Measurements from ENCODE around the gene PHYHD1.

The PHYHD1 gene

DNA sequence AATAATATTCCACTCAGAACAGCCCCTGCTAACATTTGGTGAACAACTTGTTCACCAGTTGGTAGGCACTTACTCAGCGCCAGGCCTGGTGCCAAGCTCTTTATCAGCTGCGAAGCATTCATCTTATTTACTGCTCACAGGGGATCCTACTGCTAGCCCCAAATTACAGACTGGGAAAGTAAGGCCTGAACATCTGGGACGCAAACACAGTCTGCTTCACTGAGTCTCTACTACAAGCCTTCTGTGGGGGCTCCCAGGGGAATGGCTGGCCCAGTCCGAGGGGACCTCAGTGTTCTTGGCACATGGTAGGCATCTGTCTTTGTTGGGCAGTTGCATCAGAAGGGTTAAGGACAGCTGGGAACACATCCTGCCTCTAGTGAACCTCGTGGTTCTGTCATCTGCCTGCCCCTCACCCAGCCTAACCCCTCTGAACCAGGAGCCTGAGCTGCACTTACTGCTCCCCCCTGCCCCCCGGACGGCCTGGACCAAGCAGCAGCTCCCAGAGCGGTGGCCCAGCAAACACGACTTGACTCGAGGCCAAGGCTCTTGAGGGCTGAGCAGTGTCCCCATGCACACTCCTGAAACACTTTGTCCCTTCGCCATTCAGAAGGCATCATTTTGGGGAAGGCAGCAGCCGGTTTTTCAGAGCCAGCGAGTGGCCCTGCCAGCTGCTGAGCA, at the start of gene PHYHD1:
PHYHD1 (plus strand) TSS at position 602 of the 678 bp plus-strand sequence. CDS start 1,342 bp downstream, outside the sequence.
- DNase-seq, result peak; percentile 84

DNA sequence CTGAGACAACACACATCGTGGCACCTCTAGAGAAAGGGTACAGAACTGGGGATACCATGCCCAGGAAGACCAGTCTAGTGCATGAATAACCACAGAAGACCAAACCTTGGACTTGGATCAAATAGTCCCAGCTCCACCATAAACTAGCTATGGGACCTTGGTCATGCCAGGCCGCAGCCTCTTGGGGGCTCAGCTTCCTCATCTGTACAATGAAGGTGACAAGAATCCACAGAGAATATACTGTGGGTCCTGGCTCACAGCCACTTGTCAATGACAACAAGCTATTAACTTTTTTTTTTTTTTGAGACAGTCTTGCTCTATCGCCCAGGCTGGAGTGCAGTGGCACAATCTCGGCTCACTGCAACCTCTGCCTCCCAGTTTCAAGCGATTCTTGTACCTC, 42.9 kb upstream of the PHYHD1 start:
- no peak for DNase-seq

DNA sequence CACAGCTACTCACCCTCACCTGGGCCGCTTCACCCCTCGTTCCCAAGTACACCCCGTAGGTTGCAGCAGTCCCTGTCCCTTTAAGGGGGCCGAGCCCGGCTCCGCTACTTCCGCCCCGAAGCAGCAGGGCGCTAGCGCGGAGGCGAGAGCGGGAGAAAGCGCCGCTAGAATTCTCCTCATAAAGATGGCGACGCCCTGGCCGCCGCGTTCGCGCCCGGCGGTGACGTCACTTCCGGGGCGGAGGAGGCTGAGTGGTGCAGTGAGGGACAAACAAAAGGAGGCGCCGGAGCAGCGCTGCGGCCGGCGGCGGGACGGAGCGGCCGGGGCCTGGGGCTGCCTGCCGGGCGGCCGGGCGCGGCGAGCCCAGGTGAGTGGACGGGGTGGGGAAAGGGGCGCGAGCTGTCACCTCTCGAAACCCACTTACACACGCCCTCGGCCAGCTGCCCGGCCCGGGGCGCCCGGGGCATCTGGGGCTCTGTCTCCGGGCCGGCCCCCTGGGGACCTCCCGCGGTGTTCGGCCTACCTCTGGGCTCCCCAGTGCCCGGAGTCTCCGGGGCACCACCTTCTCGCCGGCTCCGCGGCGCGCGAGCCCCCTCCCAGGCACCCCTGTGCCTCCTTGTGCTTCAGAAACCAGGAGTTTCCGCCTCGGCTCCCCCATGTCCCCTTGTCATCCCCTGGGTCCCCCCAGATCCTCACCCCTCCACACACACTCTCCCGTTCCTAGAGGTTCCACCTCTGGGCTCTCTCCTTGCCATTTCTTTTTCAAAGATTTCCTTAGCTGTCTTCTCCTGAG, 38.7 kb upstream of the PHYHD1 start, which contains the start of the genes KYAT1 and LRRC8A:
KYAT1 (minus strand) TSS at position 67 of the 793 bp plus-strand sequence. CDS start 36,545 bp downstream, outside the sequence.
LRRC8A (plus strand) TSS at position 250 of the 793 bp plus-strand sequence. CDS start 25,032 bp downstream, outside the sequence.
- DNase-seq, result peak; percentile 97

DNA sequence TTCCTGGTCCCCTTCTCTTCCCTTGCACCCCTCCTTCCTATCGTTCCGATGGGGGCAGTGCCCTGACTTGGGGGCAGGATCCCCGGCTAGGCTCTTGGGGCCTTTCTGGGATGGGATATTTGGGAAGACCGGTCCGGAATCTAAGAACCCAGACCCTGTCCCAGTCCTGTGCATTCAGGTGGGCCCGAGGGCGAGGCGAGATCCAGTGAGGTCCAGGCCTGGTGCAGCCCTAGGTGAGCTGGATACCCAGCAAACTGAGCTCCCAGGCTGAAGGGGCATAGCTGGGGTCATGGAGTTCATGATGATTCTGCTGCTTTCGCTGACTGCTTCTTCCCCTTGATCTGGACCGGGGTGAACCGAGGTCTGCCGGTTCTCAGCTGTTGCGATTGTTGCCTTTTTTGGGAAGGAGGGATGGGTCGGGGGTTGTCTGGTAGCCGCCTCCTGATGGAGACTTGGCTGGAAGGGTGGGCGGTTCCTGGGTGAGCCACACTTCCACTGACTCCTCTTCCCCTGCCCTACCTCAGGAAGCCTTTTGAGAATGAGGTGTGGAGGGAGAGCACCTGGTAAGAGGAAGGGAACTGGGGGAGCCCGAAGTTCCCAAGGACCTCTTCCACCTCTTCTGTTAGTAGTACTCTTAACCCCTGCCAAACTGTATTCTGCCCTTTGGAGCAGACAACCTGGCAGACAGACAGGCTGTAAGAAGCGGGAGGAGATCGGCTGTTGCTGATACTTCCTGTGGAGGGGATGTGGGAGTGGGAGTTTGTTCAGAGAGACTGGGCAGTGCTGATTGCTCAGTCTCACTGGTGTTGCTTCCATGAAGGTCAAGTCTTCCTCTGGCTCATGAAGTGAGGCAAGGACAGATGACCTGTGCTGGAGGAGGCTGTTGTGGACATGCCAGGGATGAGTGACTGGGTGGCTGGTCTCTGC, 37.8 kb upstream of the PHYHD1 start:
- DNase-seq, result peak; percentile 41

DNA sequence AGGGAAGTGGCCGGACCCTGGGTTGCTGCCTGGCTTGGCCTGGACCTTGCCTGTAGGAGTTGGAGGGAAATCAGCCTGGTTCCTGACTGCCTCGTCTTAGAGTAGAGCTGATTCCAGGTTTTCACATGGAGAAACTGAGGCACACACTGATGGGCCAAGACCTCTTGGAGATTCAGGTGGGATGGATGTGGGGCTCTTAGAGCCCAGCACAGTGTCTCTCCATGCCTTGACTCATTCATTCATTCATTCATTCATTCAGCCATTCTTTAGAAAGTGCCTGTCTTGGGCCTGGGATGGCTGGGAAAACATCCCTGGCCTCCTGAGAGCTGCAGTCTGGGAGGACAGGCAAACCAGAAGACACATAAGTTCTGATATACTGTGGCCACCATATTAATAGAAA, 36.6 kb upstream of the PHYHD1 start:
- DNase-seq, result no peak

DNA sequence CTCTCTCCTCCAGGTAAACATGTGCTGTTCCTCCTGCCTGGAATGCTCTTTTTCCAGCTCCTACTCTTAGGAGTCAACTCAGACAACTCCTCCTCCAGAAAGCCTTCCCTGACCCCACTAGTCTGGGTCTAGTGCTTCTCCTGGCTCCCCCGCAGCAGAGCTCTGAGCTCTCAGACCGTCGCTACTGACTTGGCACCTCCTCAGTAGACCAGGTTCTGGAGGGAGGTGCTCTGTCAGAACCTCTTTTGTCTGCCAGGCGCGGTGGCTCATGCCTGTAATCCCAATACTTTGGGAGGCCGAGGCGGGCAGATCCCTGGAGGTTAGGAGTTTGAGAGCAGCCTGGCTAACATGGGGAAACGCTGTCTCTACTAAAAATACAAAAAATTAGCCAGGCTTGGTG, 35.4 kb upstream of the PHYHD1 start:
- DNase-seq, result no peak

DNA sequence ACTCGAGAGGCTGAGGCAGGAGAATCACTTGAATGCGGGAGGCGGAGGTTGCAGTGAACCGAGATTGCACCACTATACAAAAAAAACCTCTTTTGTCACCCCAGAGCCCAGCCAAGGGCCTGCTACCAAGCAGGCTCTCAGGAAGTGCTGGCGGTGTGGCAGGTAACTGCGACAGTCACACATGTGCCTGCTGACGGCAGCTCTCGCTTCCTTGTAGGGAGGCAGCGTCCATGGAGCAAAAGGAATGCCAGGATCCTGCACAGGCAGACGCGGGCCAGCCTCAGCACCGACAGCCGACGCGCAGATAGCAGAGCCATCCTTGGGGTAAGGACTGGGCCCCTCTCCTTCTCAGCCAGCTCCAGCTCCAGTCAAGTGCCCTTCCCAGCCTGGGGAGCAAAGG, 35.0 kb upstream of the PHYHD1 start:
- DNase-seq, result no peak

DNA sequence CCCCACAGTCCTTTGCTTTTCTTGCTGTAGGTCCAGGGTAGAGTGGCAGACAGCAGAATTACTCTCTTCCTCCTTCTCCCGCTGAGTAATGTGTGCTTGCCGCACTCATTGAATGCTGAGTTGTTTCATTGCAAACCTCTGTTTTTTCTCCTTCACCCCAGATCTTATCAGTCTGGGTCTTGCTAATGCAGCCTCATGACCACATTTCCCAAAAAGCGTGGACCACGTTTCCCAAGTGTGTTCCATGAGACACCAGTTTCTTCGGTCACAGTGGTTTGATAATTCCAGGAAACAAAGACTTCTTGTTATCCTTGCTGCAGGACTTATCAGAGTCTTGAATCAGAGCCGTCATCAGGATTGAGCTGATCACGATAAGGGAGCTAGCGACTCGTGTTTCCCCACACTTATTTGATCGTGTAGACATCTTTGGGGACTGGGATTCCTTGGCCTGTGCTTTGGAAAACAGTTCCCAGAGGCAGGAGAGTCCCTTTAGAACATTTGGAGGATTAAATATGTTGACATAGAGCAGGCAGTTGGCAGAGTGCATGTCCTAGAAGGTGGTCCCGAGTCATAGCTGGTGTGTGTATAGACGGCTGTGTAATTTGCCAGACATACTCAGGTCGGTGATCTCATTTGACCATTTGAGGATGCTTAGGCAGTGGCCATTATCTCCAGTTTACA, 34.4 kb upstream of the PHYHD1 start:
- DNase-seq, result no peak

DNA sequence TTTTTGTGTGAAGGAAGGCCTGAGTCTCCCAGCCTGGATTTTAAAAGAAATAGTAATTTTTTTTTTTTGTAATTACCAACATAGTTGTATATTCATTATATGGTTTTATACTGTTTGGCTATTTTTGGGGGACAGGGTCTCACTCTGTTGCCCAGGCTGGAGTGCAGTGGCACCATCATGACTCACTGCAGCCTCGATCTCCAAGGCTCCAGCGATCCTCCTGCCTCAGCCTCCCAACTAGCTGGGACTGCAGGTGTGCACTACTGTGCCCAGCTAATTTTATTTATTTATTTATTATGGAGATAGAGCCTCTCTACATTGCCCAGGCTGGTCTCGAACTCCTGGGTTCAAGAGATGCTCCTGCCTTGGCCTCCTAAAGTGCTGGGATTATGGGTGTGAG, 33.7 kb upstream of the PHYHD1 start:
- no peak for DNase-seq

DNA sequence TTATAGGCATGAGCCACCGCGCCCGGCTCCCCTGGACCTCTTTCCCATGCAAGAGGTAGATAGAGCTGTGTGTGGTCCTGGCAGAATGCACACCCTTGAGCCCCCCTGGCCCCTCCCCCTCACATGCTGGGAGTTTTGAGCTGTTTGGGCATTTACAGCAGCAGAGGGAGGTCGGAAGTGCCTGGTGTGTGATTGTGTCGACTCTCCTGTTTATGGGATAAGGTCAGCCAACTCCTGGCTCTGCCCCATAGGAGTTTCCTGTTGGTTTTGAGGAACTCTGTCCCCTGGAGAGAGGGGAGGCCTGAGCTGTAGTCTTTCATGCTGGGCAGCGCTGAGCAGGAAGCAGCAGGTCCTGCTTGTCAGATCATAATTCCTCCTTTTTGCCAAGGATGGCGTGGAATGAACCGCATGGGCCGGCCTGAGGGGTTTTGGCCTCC, 32.9 kb upstream of the PHYHD1 start:
- DNase-seq, result peak; percentile 38

DNA sequence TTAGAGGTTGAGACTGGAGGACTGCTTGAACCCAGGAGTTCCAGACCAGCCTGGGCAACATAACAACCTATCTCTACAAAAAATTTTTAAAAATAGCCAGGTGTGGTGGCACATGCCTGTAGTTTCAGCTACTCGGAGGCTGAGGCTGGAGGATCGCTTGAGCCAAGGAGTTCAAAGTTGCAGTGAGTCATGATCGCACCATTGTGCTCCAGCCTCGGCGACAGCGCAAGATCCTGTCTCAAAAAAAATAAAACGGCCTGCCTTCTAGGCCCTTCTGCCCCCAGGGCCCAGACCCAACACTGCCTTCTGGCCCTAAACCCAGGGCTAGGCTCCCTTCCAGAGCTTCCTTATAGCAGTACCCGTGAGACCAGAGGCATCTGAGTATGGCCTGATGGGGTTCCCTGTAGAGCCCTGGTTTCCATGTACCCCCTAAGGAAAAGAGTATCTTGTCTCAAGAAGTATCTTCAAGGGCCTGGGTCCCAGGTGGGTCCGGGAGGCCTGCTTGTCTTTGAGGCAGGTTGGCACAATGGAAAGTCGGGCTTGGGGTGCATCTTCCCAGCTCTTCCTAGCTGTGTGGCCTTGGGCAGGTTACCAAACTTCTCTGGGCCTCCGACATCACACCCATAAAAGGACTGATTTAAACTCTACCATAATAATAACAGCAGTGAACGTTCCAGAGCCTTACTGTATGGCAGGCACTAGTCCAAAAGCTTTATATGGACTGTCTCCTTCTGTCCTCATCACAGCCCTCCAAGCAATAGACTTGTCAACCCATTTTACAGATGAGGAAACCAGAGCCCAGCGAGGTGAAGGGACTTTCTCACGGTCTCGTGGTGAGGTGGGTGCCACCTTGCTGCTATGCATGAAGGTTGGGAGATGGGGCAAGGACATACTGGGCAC, 29.2 kb upstream of the PHYHD1 start:
- DNase-seq, result no peak

DNA sequence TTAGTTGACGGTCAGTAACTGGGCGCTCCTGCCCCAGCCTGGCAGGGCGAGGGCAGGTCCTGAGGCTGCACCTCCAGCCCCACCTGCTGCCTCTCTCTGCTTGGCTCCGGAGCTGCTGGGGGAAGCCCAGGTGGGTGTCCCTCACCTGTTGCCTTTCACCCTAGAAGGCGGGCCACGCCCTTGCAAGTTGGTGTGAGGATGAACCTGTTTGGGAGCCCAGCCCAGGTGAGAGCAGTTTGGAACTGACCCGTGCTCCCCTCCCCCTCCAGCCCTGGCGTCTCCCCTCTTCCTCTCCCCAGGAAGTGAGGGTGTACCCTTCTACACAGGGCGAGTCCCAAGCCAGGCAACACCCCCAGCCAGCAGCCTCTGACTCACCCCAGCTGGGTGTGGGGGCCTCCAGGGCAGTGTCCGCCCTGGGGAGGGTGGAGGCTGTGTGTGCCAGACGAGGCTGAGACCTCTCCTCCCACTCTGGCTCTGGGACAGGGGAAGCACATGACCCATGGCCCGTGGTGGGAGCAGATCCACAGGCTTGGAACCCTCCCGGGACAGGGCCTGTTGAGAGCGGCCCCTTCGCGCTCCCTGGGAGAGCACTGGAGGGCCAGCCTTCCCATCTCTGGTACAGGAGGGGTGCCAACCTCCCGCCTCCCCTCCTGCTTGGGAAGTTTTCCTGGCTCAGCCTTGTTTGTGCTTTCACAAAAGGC, 28.4 kb upstream of the PHYHD1 start:
- peak; percentile 94 for DNase-seq

DNA sequence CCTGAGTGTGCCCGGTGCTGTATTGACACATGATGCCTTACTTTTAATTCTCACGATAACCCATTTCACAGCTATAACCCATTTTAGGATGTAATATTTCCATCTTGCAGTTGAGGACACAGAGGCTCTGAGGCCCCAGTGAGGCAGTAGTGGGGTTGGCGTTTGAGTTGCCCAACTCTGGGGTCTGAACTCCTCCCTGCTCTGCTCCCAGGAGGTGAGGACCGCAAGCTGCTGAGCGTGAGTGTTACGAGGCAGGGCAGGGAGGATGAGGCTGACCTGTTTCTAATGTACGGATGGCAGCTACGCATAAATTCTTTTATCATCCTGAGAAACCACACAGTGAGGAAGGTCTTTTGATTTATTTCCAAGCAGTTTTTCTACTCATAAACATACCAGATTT, 27.4 kb upstream of the PHYHD1 start:
- DNase-seq, result no peak

DNA sequence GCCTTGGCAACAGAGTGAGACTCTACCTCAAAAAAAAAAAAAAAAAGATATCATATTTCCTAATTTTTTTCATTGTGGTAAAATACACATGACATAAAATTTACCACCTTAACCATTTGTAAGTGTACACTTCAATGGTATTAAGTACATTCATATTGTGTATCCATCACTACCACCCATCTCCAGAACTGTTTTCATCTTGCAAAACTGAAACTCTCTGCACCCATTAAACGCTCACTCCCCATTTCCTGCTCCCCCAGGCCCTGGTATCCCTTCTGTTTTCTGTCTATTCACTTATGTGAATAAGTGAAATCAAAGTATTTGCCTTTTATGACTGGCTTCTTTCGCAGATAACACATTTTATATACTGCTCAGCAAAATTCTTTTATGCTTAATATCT, 26.0 kb upstream of the PHYHD1 start:
- no peak for DNase-seq

DNA sequence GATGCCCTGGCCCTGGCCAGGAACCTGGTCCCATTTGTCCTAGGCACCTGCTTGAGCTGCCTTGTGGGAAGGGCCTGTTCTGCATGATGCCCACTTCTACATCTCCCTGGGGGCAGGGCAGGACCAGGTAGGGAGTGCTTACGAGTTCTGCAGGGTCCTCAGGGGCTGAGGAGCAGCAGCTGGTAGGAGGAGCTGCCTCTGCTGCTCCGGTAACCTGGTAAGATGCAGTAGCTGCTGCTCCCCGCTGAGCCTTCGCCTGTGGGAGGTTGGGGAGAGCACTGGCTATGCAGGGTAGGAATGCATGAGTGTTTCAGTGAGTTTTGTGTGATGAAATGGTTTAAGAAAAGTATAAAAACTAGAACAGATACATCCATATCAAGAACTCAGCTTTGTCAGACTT, 25.2 kb upstream of the PHYHD1 start:
- DNase-seq, result no peak

DNA sequence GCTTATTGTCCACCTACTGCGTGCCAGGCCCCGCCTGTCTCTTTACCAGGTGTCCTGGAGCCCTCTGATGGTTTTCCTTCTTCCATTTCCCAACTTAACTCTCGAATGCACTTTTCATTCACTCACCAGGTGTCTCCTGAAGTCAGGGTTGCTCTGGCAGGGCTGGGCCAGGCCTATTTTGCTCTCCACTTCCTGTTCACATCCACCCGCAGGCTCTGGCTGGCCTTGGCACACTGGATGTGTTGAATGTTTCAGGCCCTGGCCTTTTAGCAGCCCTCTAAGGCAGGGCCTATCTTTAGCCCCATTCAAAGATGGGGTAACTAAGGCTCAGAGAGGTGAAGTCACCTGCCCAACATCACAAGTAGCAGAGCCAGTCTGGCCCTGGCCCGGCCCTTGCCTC, 22.4 kb upstream of the PHYHD1 start:
- DNase-seq, result no peak

DNA sequence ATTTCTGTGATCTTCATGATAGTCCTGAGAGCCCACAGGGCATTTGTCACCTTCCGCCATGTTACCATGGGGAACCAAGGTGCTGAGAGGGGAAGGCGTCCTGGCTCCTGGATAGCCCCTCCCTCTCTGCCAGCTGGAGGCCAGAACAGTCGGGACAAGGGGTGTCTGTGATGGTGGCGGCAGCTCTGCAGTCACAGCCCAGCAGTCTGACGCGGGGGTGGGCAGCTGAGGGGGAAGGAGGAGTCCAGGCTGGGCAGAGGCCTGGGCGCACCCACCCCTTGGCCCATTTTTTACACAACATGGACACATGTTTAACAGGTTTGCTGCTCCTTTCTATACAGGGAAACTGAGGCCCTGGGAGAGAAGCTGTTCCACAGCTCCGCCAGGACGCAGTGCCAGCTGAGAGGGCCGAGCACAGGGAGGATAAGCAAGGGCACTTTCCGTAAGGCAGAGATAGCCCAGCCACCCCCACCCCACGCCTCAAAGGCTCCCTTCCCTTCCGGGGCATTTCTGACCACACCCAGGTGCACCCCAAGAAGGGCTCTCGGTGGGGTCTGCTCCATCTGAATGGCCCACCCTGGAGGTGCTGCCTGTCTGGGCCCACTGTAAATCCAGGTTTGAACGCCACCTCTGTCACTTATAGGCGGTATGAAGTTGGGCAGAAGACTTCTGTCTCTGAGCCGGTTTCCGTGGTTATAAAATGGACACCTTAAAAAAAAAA, 21.8 kb upstream of the PHYHD1 start:
- no peak for DNase-seq

DNA sequence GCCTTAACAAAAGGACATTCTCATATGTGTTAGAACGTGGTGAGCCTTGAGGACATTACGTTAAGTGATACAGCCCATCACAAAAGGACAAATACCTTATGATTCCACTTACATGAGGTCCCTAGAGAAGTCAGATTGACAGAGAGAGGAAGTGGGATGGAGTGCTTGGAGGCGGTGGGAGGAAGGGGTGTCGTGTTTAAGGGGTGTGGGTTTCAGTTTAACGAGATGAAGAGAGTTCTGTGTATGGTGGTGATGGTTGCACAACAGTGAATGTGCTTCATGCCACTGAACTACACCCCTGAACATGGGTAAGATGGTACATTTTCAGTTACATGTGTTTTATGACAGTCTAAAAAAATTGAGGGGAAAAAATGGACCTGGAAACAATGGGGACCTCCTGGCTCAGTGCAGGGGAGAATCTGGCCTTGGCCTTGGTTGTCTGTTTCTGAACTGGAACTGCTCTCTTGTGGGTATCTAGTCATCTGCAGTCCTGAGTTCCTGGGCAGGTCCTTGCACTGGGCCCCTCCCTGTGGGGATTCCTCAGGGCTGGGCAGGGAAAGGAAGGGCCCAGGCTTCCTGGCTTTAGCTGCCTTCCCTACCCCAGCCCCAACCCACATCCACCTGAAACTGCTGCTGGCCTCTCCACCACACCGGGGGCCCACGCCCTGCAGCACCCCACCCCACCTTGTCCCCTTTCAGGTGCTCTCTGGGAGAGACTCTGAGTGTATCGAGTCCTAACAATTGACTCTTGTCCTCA, 21.0 kb upstream of the PHYHD1 start:
- DNase-seq, result peak; percentile 39

DNA sequence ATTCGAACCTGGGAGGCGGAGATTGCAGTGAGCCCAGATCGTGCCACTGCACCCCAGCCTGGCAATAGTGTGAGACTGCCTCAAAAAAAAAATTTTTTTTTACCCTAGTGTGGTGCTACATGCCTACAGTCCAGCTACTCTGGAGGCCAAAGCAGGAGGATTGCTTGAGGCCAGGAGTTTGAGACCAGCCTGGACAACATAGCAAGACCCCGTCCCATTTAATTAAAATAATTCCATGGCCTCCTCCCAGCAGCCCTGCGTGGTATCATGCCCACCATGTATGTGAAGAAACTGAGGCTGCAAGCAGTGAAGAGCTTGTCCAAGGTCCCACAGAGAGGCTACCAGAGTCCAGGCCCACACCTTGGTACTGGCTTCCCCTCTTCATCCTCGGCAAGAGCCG, 19.4 kb upstream of the PHYHD1 start:
- DNase-seq, result no peak

Data from EL (cell line).